IMR-90 (cell line): Measurements from ENCODE around the gene LRP1B. TPM values are rescaled to one million over a fixed set of nuclear protein-coding genes. Genes with fewer than 3 reads are reported as not detected.

Experiments used
- ATAC-seq: fragments of 200-7000 bp; cut with Tn5 transposase; 2 replicates; pipeline ENCODE4 v1.9.1; 2020; ENCODE audit warnings: low read depth, mild to moderate bottlenecking, moderate library complexity
- BruUV-seq: library from RNA; stranded (reverse); fragments of 400-500 nt; replicated peaks from 2 replicates; lab custom pipeline; 2021; lab: Mats Ljungman, UMichigan
- CTCF ChIA-PET: fragments of 300-600 bp; formaldehyde crosslinking; extraction: SDS; loops from one replicate; lab custom pipeline; 2021; ENCODE audit warnings: antibody characterized with exemption; lab: Yijun Ruan, JAX
- POLR2A ChIA-PET: fragments of 300-600 bp; sonication (Branson Sonifier 250); formaldehyde crosslinking; loops from one replicate; lab custom pipeline; 2022; ENCODE audit warnings: antibody characterized with exemption; ENCODE audit not compliant: unreplicated experiment; lab: Charles Lee
- DNase-seq: peaks from one replicate; pipeline ENCODE4 v3.0.0; 2013
- H2AFZ ChIP-seq: replicated peaks from 2 replicates; pipeline ENCODE3; 2013; ENCODE audit warnings: low read length, mild to moderate bottlenecking; ENCODE audit not compliant: poor library complexity
- H2AK5ac ChIP-seq: 2 replicates; pipeline ENCODE4 v1.6.1; 2013; ENCODE audit warnings: low read depth, low read length, inconsistent platforms
- H2AK9ac ChIP-seq: replicated peaks from 2 replicates; pipeline ENCODE3; 2013; ENCODE audit warnings: mild to moderate bottlenecking, low read depth, low read length, moderate library complexity; ENCODE audit not compliant: poor library complexity
- H2BK120ac ChIP-seq: 2 replicates; pipeline ENCODE4 v1.6.1; 2013; ENCODE audit warnings: low read depth, low read length, inconsistent platforms
- H2BK15ac ChIP-seq: 3 replicates; pipeline ENCODE4 v1.6.1; 2013; ENCODE audit warnings: low read depth, low read length, inconsistent platforms
- H2BK20ac ChIP-seq: 2 replicates; pipeline ENCODE4 v1.6.1; 2013; ENCODE audit warnings: low read depth, mild to moderate bottlenecking, inconsistent platforms, low read length, moderate library complexity
- H2BK5ac ChIP-seq: 2 replicates; pipeline ENCODE4 v1.6.1; 2013; ENCODE audit warnings: mild to moderate bottlenecking, low read depth, low read length, inconsistent platforms; ENCODE audit not compliant: poor library complexity, severe bottlenecking
- H3K14ac ChIP-seq: replicated peaks from 2 replicates; pipeline ENCODE4 v1.6.1; 2013; ENCODE audit warnings: low read depth, low read length, inconsistent platforms
- H3K18ac ChIP-seq: 2 replicates; pipeline ENCODE4 v1.6.1; 2013; ENCODE audit warnings: low read depth, low read length, control low read depth
- H3K23ac ChIP-seq: 2 replicates; pipeline ENCODE4 v1.6.1; 2013; ENCODE audit warnings: low read depth, low read length, inconsistent platforms
- H3K27ac ChIP-seq: 2 replicates; pipeline ENCODE4 v1.5.1; 2013; ENCODE audit warnings: mild to moderate bottlenecking, control low read depth, low read length; ENCODE audit not compliant: insufficient read depth
- H3K27me3 ChIP-seq: 2 replicates; pipeline ENCODE4 v1.6.1; 2013; ENCODE audit warnings: low read length; ENCODE audit not compliant: control insufficient read depth, insufficient read depth
- H3K36me3 ChIP-seq: 2 replicates; pipeline ENCODE4 v1.6.1; 2013; ENCODE audit warnings: low read length, mixed read lengths; ENCODE audit not compliant: control insufficient read depth, insufficient read depth
- H3K4ac ChIP-seq: 2 replicates; pipeline ENCODE4 v1.6.1; 2013; ENCODE audit warnings: low read depth, low read length, inconsistent platforms
- H3K4me1 ChIP-seq: 2 replicates; pipeline ENCODE4 v1.6.1; 2013; ENCODE audit warnings: low read length, mixed read lengths; ENCODE audit not compliant: control insufficient read depth, insufficient read depth
- H3K4me2 ChIP-seq: 2 replicates; pipeline ENCODE4 v1.6.1; 2013; ENCODE audit warnings: low read depth, mild to moderate bottlenecking, control low read depth, low read length, moderate library complexity
- H3K4me3 ChIP-seq: 2 replicates; pipeline ENCODE4 v1.5.1; 2013; ENCODE audit warnings: low read depth, mild to moderate bottlenecking, control low read depth, low read length, moderate library complexity; ENCODE audit not compliant: insufficient read depth
- H3K56ac ChIP-seq: 2 replicates; pipeline ENCODE4 v1.6.1; 2013; ENCODE audit warnings: low read length, inconsistent platforms; ENCODE audit not compliant: insufficient read depth; ENCODE audit errors: extremely low read depth
- H3K79me1 ChIP-seq, 2 experiments: 2 replicates each; pipeline ENCODE4 v1.6.1; 2013; ENCODE audit warnings: low read length in 2 of 2, inconsistent platforms in 1 of 2, low read depth in 1 of 2
- H3K9ac ChIP-seq: 2 replicates; pipeline ENCODE4 v1.6.1; 2013; ENCODE audit warnings: low read depth, low read length, control low read depth
- H3K9me1 ChIP-seq: 2 replicates; pipeline ENCODE4 v1.6.1; 2013; ENCODE audit warnings: low read length, inconsistent platforms; ENCODE audit not compliant: insufficient read depth
- H3K9me3 ChIP-seq: 2 replicates; pipeline ENCODE4 v1.6.1; 2013; ENCODE audit warnings: low read length; ENCODE audit not compliant: control insufficient read depth, insufficient read depth
- H4K20me1 ChIP-seq: 2 replicates; pipeline ENCODE4 v1.6.1; 2013; ENCODE audit warnings: low read length, inconsistent platforms; ENCODE audit not compliant: insufficient read depth
- H4K5ac ChIP-seq: 2 replicates; pipeline ENCODE4 v1.6.1; 2013; ENCODE audit warnings: mild to moderate bottlenecking, low read depth, low read length, control low read depth
- H4K8ac ChIP-seq, 2 experiments: 2 replicates each; pipeline ENCODE4 v1.6.1; 2013; ENCODE audit warnings: low read depth in 2 of 2, low read length in 2 of 2, control low read depth in 1 of 2, inconsistent platforms in 1 of 2
- H4K91ac ChIP-seq: 2 replicates; pipeline ENCODE4 v1.6.1; 2013; ENCODE audit warnings: low read depth, low read length, inconsistent platforms; ENCODE audit not compliant: insufficient read depth
- BHLHE40 ChIP-seq: fragments of 150-350 bp; IDR thresholded peaks from 2 replicates; pipeline ENCODE4 v1.6.1; 2016; ENCODE audit warnings: mild to moderate bottlenecking, low read depth, low read length
- CEBPB ChIP-seq: IDR thresholded peaks from 2 replicates; pipeline ENCODE4 v1.6.1; 2012; ENCODE audit warnings: low read depth, low read length, improper control_type of control experiment
- CHD1 ChIP-seq: IDR thresholded peaks from 2 replicates; pipeline ENCODE4 v1.6.1; 2012; ENCODE audit warnings: low read depth, low read length, improper control_type of control experiment
- CTCF ChIP-seq: conservative IDR thresholded peaks from 2 replicates; pipeline ENCODE4 v1.5.1; 2012; ENCODE audit warnings: mild to moderate bottlenecking, low read depth, low read length, improper control_type of control experiment
- ELK1 ChIP-seq: fragments of 150-350 bp; IDR thresholded peaks from 2 replicates; pipeline ENCODE4 v1.6.1; 2016; ENCODE audit warnings: low read depth, mild to moderate bottlenecking, low read length, moderate library complexity, borderline replicate concordance
- FOS ChIP-seq: fragments of 150-350 bp; IDR thresholded peaks from 2 replicates; pipeline ENCODE4 v1.6.1; 2016; ENCODE audit warnings: low read depth, low read length
- MAFK ChIP-seq: IDR thresholded peaks from 2 replicates; pipeline ENCODE4 v1.6.1; 2012; ENCODE audit warnings: low read depth, low read length, improper control_type of control experiment
- MAZ ChIP-seq: IDR thresholded peaks from 2 replicates; pipeline ENCODE4 v1.6.1; 2012; ENCODE audit warnings: low read depth, mild to moderate bottlenecking, low read length, improper control_type of control experiment, moderate library complexity, borderline replicate concordance
- MXI1 ChIP-seq: IDR thresholded peaks from 2 replicates; pipeline ENCODE4 v1.6.1; 2012; ENCODE audit warnings: low read depth, mild to moderate bottlenecking, low read length, moderate library complexity, borderline replicate concordance
- NFE2L2 ChIP-seq: fragments of 150-350 bp; IDR thresholded peaks from 2 replicates; pipeline ENCODE4 v1.6.1; 2016; ENCODE audit warnings: low read depth, mild to moderate bottlenecking, low read length
- RAD21 ChIP-seq: IDR thresholded peaks from 2 replicates; pipeline ENCODE4 v1.6.1; 2012; ENCODE audit warnings: low read length, improper control_type of control experiment
- RCOR1 ChIP-seq: IDR thresholded peaks from 2 replicates; pipeline ENCODE4 v1.6.1; 2012; ENCODE audit warnings: mild to moderate bottlenecking, low read length, improper control_type of control experiment; ENCODE audit not compliant: insufficient replicate concordance
- RFX5 ChIP-seq: IDR thresholded peaks from 2 replicates; pipeline ENCODE4 v1.8.0; 2012; ENCODE audit warnings: low read depth, mild to moderate bottlenecking, low read length, moderate library complexity
- SMC3 ChIP-seq: fragments of 150-350 bp; IDR thresholded peaks from 2 replicates; pipeline ENCODE4 v1.6.1; 2016; ENCODE audit warnings: low read depth, mild to moderate bottlenecking, antibody characterized with exemption, low read length, moderate library complexity
- USF2 ChIP-seq: fragments of 150-350 bp; IDR thresholded peaks from 2 replicates; pipeline ENCODE4 v1.6.1; 2017; ENCODE audit warnings: mild to moderate bottlenecking, antibody characterized with exemption, low read length, low read depth
- whole genome bisulfite sequencing, 2 experiments: methylation state at CpG; one replicate each; pipeline versions ENCODE4 v1.1.5 to v1.1.7; 2013; ENCODE audit warnings: missing lambda C conversion rate in 2 of 2; ENCODE audit not compliant: insufficient read length in 1 of 2; ENCODE audit errors: extremely low coverage in 2 of 2; 5-methylcytosine and 5-hydroxymethylcytosine counted together
- dilution Hi-C: fragments of 300-500 bp; cut with HindIII; formaldehyde crosslinking; loops from one replicate; pipeline ENCODE4 v1.14.3; 2018; ENCODE audit warnings: low sequenced_read_pairs; ENCODE audit not compliant: unreplicated experiment
- in situ Hi-C: fragments of 300-500 bp; cut with MboI; formaldehyde crosslinking; loops from 3 replicates; pipeline ENCODE4 v1.14.3; 2019; ENCODE audit warnings: low sequenced_read_pairs, inconsistent platforms, mixed read lengths
- intact Hi-C: fragments of 100-400 bp; cut with micrococcal nuclease; formaldehyde crosslinking; loops from 2 replicates; pipeline ENCODE4 v1.10.0; 2022
- polyA plus RNA-seq, 3 experiments: library from polyadenylated mRNA; depleted of rRNA; stranded (reverse); fragments of >200 nt; gene quantifications; 2 replicates each; pipeline ENCODE4 v1.2.3, GENCODE V29; 2012; ENCODE audit warnings: low replicate concordance in 1 of 3
- total RNA-seq: library from RNA; depleted of rRNA; stranded (reverse); fragments of >200 nt; gene quantifications from 2 replicates; pipeline ENCODE4 v1.2.3, GENCODE V29; 2012

Gene LRP1B
- total and polyA plus RNA-seq, 2 of the 4 experiments (the other 2 are of a cell fraction): under 0.01 to 0.02 TPM

GRCh38 chr2:140416577-140416976 lies 1714.2 kb downstream of the LRP1B start:
- Histone ChIP-seq H3K27me3 (no peaks in the 10 kb centered on the region), H3K56ac (no peak overlapping the region), H2AFZ (no peak overlapping the region), H4K8ac (no peak overlapping the region), H2BK15ac (no peak overlapping the region), H3K4me1 (no peaks in the 10 kb centered on the region), H4K5ac (no peak overlapping the region), H3K9ac (no peak overlapping the region), H3K4me3 (no peak overlapping the region), H2AK5ac (no peak overlapping the region), H3K4ac (no peak overlapping the region), H3K9me3 (no peaks in the 10 kb centered on the region), H2BK120ac (no peak overlapping the region), H3K27ac (no peak overlapping the region), H3K18ac (no peak overlapping the region), H3K36me3 (no peaks in the 10 kb centered on the region), H4K91ac (no peak overlapping the region), H3K79me1 (no peaks in the 10 kb centered on the region), H3K14ac (no peak overlapping the region), H3K4me2 (no peak overlapping the region), H3K23ac (no peak overlapping the region), H2AK9ac (no peak overlapping the region), H2BK20ac (no peak overlapping the region), H4K20me1 (no peaks in the 10 kb centered on the region), H3K9me1 (no peaks in the 10 kb centered on the region), H2BK5ac (no peak overlapping the region)
- in situ Hi-C loops: no loop called here
- TF ChIP-seq MAFK: no peak
- no peak for TF ChIP-seq CEBPB
- TF ChIP-seq FOS: no peak
- no peak for TF ChIP-seq ELK1
- no peak for TF ChIP-seq MXI1
- TF ChIP-seq NFE2L2: no peak
- TF ChIP-seq RAD21: no peak
- no peak for TF ChIP-seq CHD1
- TF ChIP-seq USF2: no peak
- no peak for TF ChIP-seq MAZ
- TF ChIP-seq RCOR1: no peak
- no peak for TF ChIP-seq RFX5
- no peak for TF ChIP-seq SMC3
- TF ChIP-seq CTCF: no peak
- TF ChIP-seq BHLHE40: no peak
- intact Hi-C loops: no loop called here
- DNase-seq (no peak), ATAC-seq (no peak)
- dilution Hi-C loops: no loop called here
- BruUV-seq: no TSS peak
- POLR2A ChIA-PET: interaction anchor here (0.6 kb wide), 1 partner anchor 19 kb away, joined by 5 read pairs; no protein-coding TSS in a partner anchor
- no CpG with 5 or more reads among the region's 1 CpG for WGBS, 2 experiments
- CTCF ChIA-PET: interaction anchor here (0.7 kb wide), 1 partner anchor 9 kb away, joined by 3 read pairs; no protein-coding TSS in a partner anchor
